Adrenal gland (tissue), 5 donors: ENCODE results near the gene EML6.

Experiments used
- CTCF ChIP-seq, 6 experiments: fragments of 450-650 bp in 4 of 6; fragments of 200-600 bp in 2 of 6; sonication (generic) in 1 of 6; IDR thresholded peaks; 1 replicate in 5 of 6; 2 replicates in 1 of 6; pipeline versions ENCODE4 v1.5.1 to v1.8.0; 2016 to 2021; ENCODE audit warnings: antibody characterized with exemption in 6 of 6, mild to moderate bottlenecking in 2 of 6, moderate library complexity in 1 of 6
- POLR2A ChIP-seq, 2 donors: fragments of 450-650 bp; IDR thresholded peaks; one replicate each; pipeline ENCODE4 v1.6.1; 2017; ENCODE audit warnings: antibody characterized with exemption in 2 of 2, mild to moderate bottlenecking in 2 of 2, moderate library complexity in 1 of 2
- donor health status: DM: no; HTN: no; CAD: no.

- TF ChIP-seq POLR2A (IDR thresholded peaks at IDR 0.05) (no peak), CTCF (IDR thresholded peaks at IDR 0.05) (no peak)
These were observed 165.6 kb downstream of the EML6 start for GRCh38 chr2:54889053-54889452.
